ENCODE results near the gene GATAD2A.

GATAD2A gene

GRCh38 chr19:19443902-19444680 is 38.6 kb downstream of the GATAD2A start:
- H3K4me2 ChIP-seq = peak overlapping the region; percentile 58
- peaks cover 74% of the 10 kb centered on the region for H3K36me3 ChIP-seq
- H3K4me1 ChIP-seq = peaks cover 63% of the 10 kb centered on the region
- H3K9ac ChIP-seq = 0 out of 2 replicates have a peak overlapping the region, but pooled peaks have one; percentile 9
- no peaks in the 10 kb centered on the region for H3K9me3 ChIP-seq
- H4K20me1 ChIP-seq = peaks cover 100% of the 10 kb centered on the region
- no peaks in the 10 kb centered on the region for H3K27me3 ChIP-seq
- 0 out of 2 replicates have a peak overlapping the region, but pooled peaks have one; percentile 44 for H3K27ac ChIP-seq
- H3K4me3 ChIP-seq = no peak overlapping the region
- no peak for TF ChIP-seq Cebpa-rat (IDR thresholded peaks at IDR 0.05)

DNA sequence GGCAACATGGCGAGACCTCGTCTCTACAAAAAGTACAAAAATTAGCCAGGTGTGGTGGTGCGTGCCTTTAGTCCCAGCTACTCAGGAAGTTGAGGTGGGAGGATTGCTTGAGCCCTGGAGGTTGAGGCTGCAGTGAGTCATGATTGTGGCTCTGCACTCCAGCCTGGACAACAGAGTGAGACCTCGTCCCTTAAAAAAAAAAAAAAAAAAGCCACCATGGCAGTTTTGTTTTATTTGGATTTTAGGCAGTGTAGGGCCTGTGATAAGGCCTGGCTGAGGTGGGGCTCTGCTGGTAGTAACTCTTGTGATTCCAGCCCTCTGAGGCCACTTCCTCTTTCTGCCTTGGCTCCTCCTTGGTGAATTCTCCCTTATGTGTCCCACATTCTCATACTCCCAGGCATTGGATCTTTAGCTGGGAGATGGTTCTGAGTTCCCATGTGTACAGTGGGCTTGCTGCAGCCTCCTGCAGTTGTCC is 39.2 kb downstream of the GATAD2A start:
- no peaks in the 10 kb centered on the region for H3K27me3 ChIP-seq
- peaks cover 100% of the 10 kb centered on the region for H4K20me1 ChIP-seq
- H3K9me3 ChIP-seq = no peaks in the 10 kb centered on the region
- peaks cover 73% of the 10 kb centered on the region for H3K36me3 ChIP-seq
- peak overlapping the region; percentile 58 for H3K4me2 ChIP-seq
- H3K4me3 ChIP-seq = no peak overlapping the region
- no peak for TF ChIP-seq Cebpa-rat (IDR thresholded peaks at IDR 0.05)
- no peak overlapping the region for H3K27ac ChIP-seq
- peaks cover 65% of the 10 kb centered on the region for H3K4me1 ChIP-seq
- no peak overlapping the region for H3K9ac ChIP-seq

DNA sequence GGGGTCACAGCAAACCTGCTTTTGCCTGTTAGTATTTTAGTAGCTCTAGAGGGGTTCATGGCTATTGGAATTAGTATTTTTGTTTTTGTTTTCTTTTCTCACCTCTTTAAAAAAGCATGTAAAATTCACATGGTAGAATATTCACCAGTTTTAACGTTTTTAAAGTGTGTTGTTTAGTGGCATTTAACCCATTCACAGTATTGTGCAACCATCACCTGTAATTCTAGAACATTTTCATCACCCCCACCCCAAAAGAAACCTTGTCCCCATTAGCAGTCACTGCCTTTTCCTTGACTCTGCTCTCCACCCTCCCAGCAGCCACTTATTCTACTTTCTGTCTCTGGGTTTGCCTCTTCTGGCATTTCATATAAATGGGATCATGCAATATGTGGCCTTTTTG is 39.8 kb downstream of the GATAD2A start:
- Histone ChIP-seq H3K9ac (no peak overlapping the region), H3K9me3 (no peaks in the 10 kb centered on the region), H3K4me2 (peak overlapping the region; percentile 58; the same call in 1 of the 2 replicates), H4K20me1 (peaks cover 100% of the 10 kb centered on the region), H3K27ac (no peak overlapping the region), H3K27me3 (no peaks in the 10 kb centered on the region), H3K4me3 (no peak overlapping the region), H3K36me3 (peaks cover 75% of the 10 kb centered on the region), H3K4me1 (peaks cover 71% of the 10 kb centered on the region)
- no peak for TF ChIP-seq Cebpa-rat (IDR thresholded peaks at IDR 0.05)

- no peak overlapping the region for H3K27ac ChIP-seq
- peaks cover 100% of the 10 kb centered on the region for H4K20me1 ChIP-seq
- no peaks in the 10 kb centered on the region for H3K27me3 ChIP-seq
- no peaks in the 10 kb centered on the region for H3K9me3 ChIP-seq
- H3K9ac ChIP-seq = no peak overlapping the region
- H3K4me2 ChIP-seq = peak overlapping the region; percentile 2; the same call in 1 of the 2 replicates
- H3K36me3 ChIP-seq = peaks cover 74% of the 10 kb centered on the region
- H3K4me3 ChIP-seq = no peak overlapping the region
- peaks cover 77% of the 10 kb centered on the region for H3K4me1 ChIP-seq
- no peak for TF ChIP-seq Cebpa-rat (IDR thresholded peaks at IDR 0.05)
Observed at GRCh38 chr19:19445911-19446361, 40.5 kb downstream of the GATAD2A start.

DNA sequence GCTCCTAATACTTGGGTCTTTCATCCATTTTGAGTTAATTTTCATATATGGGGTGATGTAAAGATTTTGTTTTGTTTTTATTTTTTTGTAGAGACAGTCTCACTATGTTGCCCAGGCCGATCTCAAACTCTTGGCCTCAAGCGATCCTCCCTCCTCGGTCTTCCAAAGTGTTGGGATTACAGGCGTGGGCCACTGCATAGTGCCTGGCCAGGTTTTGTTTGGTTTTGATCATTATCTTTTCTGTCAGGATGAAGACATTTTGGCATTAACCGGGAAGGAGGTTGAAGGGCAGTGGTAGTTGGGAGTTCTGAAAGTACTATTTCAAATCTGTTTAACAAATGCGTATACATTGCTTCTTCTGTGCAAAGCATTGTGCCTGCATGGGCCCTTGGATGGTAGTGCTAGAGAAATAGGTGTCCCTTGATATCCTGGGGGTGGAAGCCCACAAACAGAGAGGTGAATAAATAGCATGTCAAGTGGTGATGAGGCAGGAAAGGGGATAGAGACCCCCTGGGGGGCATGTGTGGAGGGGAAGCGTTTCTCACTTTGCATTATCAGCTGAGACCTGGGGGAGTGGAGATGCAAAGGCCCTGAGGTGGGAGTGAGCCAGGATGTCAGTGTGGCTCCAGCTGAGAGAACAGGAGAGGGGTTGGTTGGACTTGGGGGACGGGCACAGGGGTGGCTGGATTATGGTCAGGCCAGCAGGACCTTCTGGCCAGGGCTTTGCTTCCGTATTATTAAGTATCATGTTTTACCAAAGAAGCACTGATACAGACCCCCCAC is 41.4 kb downstream of the GATAD2A start:
- 0 out of 2 replicates have a peak overlapping the region, but pooled peaks have one; percentile 28 for H3K27ac ChIP-seq
- H3K4me2 ChIP-seq = peak overlapping the region; percentile 45
- no peaks in the 10 kb centered on the region for H3K27me3 ChIP-seq
- H3K4me1 ChIP-seq = peaks cover 86% of the 10 kb centered on the region
- no peaks in the 10 kb centered on the region for H3K9me3 ChIP-seq
- H3K9ac ChIP-seq = no peak overlapping the region
- no peak for TF ChIP-seq Cebpa-rat (IDR thresholded peaks at IDR 0.05)
- peaks cover 100% of the 10 kb centered on the region for H4K20me1 ChIP-seq
- H3K4me3 ChIP-seq = no peak overlapping the region
- H3K36me3 ChIP-seq = peaks cover 67% of the 10 kb centered on the region

- peak overlapping the region; percentile 45 for H3K4me2 ChIP-seq
- TF ChIP-seq Cebpa-rat (IDR thresholded peaks at IDR 0.05) = no peak
- H3K27me3 ChIP-seq = no peaks in the 10 kb centered on the region
- H3K9ac ChIP-seq = no peak overlapping the region
- H3K9me3 ChIP-seq = no peaks in the 10 kb centered on the region
- no peak overlapping the region for H3K4me3 ChIP-seq
- peaks cover 100% of the 10 kb centered on the region for H4K20me1 ChIP-seq
- H3K36me3 ChIP-seq = peaks cover 68% of the 10 kb centered on the region
- peaks cover 94% of the 10 kb centered on the region for H3K4me1 ChIP-seq
- H3K27ac ChIP-seq = peak overlapping the region; percentile 28
Observed at GRCh38 chr19:19447536-19448237, 42.2 kb downstream of the GATAD2A start.

- H3K9me3 ChIP-seq = no peaks in the 10 kb centered on the region
- H3K4me1 ChIP-seq = peaks cover 94% of the 10 kb centered on the region
- no peak overlapping the region for H3K4me2 ChIP-seq
- H4K20me1 ChIP-seq = peaks cover 100% of the 10 kb centered on the region
- no peaks in the 10 kb centered on the region for H3K27me3 ChIP-seq
- no peak for TF ChIP-seq Cebpa-rat (IDR thresholded peaks at IDR 0.05)
- no peak overlapping the region for H3K4me3 ChIP-seq
- peaks cover 66% of the 10 kb centered on the region for H3K36me3 ChIP-seq
- peak overlapping the region; percentile 28; the same call in 1 of the 2 replicates for H3K27ac ChIP-seq
- H3K9ac ChIP-seq = no peak overlapping the region
Observed at GRCh38 chr19:19448238-19448544, 42.7 kb downstream of the GATAD2A start.

- no peak for TF ChIP-seq Cebpa-rat (IDR thresholded peaks at IDR 0.05)
- Histone ChIP-seq H3K27me3 (no peaks in the 10 kb centered on the region), H3K4me1 (peaks cover 80% of the 10 kb centered on the region), H3K4me2 (peak overlapping the region; percentile 57), H4K20me1 (peaks cover 100% of the 10 kb centered on the region), H3K9ac (peak overlapping the region; percentile 6; the same call in 1 of the 2 replicates), H3K9me3 (no peaks in the 10 kb centered on the region), H3K36me3 (peaks cover 59% of the 10 kb centered on the region), H3K4me3 (no peak overlapping the region), H3K27ac (peak overlapping the region; percentile 51; the same call in 1 of the 2 replicates)
Observed at GRCh38 chr19:19451429-19452242, 46.2 kb downstream of the GATAD2A start.
